Stomach (tissue), 9 donors: ENCODE measurements around the gene HIC2. TPM values are rescaled to one million over a fixed set of nuclear protein-coding genes. Genes with fewer than 3 reads are reported as not detected.

ENCODE experiments used
- DNase-seq, 2 donors: peaks; one replicate each; pipeline versions ENCODE4 v3.0.0 to v3.0.0-alpha.2; 2013 to 2019
- H3K27ac ChIP-seq, 5 donors: fragments of 200-600 bp in 4 of 5; sonication (generic) in 4 of 5; one replicate each; pipeline ENCODE4 v1.5.1; 2013 to 2019; ENCODE audit warnings: mild to moderate bottlenecking in 1 of 5, moderate library complexity in 1 of 5
- H3K27me3 ChIP-seq, 3 donors: fragments of 200-600 bp; sonication (generic); one replicate each; pipeline ENCODE4 v1.5.1; 2017 to 2019; ENCODE audit warnings: mixed run types in 1 of 3
- H3K36me3 ChIP-seq, 4 donors: fragments of 200-600 bp; sonication (generic); 1 replicate in 3 of 4; 2 replicates in 1 of 4; pipeline ENCODE4 v1.5.1; 2016 to 2019
- H3K4me1 ChIP-seq, 4 donors: fragments of 200-600 bp; sonication (generic); one replicate each; pipeline ENCODE4 v1.5.1; 2016 to 2019
- H3K4me3 ChIP-seq, 4 donors: fragments of 200-600 bp; sonication (generic) in 3 of 4; one replicate each; pipeline ENCODE4 v1.5.1; 2016 to 2019; ENCODE audit warnings: mild to moderate bottlenecking in 1 of 4
- H3K9me3 ChIP-seq, 4 donors: fragments of 200-600 bp; sonication (generic); one replicate each; pipeline ENCODE4 v1.5.1; 2016 to 2019
- EP300 ChIP-seq: sonication (generic); formaldehyde crosslinking; IDR thresholded peaks from one replicate; pipeline ENCODE4 v1.6.1; 2017; ENCODE audit warnings: antibody characterized with exemption
- POLR2A ChIP-seq, 4 donors: fragments of 450-650 bp; IDR thresholded peaks; one replicate each; pipeline ENCODE4 v1.6.1; 2016; ENCODE audit warnings: antibody characterized with exemption in 4 of 4, control low read depth in 2 of 4, mild to moderate bottlenecking in 1 of 4, moderate library complexity in 1 of 4
- POLR2AphosphoS5 ChIP-seq, 3 donors: sonication (generic); formaldehyde crosslinking; IDR thresholded peaks; one replicate each; pipeline ENCODE4 v1.6.1; 2016; ENCODE audit warnings: antibody characterized with exemption in 3 of 3
- WGBS, 5 donors: extraction: QIAGEN DNeasy Blood & Tissue Kit in 3 of 5; methylation state at CpG; one replicate each; pipeline versions ENCODE4 v1.1.5 to v1.1.7; 2013 to 2018; 5-methylcytosine and 5-hydroxymethylcytosine counted together
- intact Hi-C: fragments of 100-400 bp; cut with DNase I; formaldehyde crosslinking; loops from one replicate; pipeline ENCODE4 v1.15.1; 2023; ENCODE audit warnings: low total_unique reads
- polyA plus RNA-seq, 3 donors: library from polyadenylated mRNA; stranded (reverse); fragments of 200-250 nt; gene quantifications; one replicate each; pipeline ENCODE4 v1.2.3, GENCODE V29; 2013
- total RNA-seq, 5 donors: library from RNA; depleted of rRNA; stranded (reverse); fragments of >200 nt; gene quantifications; one replicate each; pipeline versions ENCODE4 v1.1.0 to v1.2.3, GENCODE V29; 2014 to 2016
- TF ChIP-seq, protein P1 (sequence below), 7 experiments: fragments of 450-650 bp in 4 of 7; fragments of 200-600 bp in 3 of 7; sonication (generic) in 3 of 7; IDR thresholded peaks; one replicate each; pipeline ENCODE4 v1.5.1; 2016 to 2019; ENCODE audit warnings: antibody characterized with exemption in 7 of 7, control low read depth in 2 of 7, mild to moderate bottlenecking in 1 of 7
- donor health status: healthy with polysubstance abuse.
- donor health status: Bipolar disorder and iron deficiency.
- donor health status: healthy.

The HIC2 gene
- total and polyA plus RNA-seq, 8 donors = 0.45 to 7.4 (median 3.2) TPM

DNA sequence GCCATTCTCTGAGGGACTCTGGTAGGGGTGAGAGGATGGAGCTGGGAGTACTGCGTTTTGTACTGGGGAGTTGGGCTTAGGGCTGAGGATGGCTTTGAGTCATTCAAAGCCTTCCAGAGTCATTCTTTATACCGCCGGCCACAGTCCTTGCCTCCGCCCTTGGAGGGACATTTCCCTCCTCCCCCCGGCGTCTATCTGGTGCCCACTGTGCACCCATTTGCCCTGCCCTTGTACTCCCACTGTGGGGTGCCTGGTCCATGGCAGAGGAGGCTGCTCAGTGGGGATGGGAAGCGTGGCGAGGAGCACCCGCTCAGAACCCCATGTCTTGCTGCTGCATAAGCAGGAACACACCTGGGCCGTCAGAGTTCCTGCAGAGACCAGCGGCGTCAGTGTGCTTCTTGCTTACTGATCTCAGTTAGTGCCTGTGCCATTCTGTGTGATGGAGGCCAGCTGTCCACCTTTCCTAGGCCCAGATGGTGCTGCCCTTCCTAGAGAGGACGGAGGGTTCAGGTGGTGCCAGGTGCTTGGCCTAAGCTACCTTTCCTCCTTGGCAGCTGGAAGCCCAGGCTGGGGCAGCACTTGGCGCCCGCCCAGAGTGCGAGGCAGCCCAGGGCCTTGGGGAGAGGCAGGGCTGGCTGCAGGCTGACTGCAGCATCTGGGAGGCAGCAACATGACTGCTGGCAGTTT lies 26.7 kb downstream of the HIC2 start:
- peaks cover 5 to 19% (median 18%) of the 10 kb centered on the region in 4 donors for H3K4me1 ChIP-seq
- WGBS, 5 donors = 56 to 79% (median 65%) methylated on average over 15 to 16 of the region's 16 CpGs
- no peaks in the 10 kb centered on the region for H3K9me3 ChIP-seq
- peak in 1 of 3 donors; percentile 27 for TF ChIP-seq POLR2AphosphoS5 (IDR thresholded peaks at IDR 0.05)
- TF ChIP-seq, protein P1, sequence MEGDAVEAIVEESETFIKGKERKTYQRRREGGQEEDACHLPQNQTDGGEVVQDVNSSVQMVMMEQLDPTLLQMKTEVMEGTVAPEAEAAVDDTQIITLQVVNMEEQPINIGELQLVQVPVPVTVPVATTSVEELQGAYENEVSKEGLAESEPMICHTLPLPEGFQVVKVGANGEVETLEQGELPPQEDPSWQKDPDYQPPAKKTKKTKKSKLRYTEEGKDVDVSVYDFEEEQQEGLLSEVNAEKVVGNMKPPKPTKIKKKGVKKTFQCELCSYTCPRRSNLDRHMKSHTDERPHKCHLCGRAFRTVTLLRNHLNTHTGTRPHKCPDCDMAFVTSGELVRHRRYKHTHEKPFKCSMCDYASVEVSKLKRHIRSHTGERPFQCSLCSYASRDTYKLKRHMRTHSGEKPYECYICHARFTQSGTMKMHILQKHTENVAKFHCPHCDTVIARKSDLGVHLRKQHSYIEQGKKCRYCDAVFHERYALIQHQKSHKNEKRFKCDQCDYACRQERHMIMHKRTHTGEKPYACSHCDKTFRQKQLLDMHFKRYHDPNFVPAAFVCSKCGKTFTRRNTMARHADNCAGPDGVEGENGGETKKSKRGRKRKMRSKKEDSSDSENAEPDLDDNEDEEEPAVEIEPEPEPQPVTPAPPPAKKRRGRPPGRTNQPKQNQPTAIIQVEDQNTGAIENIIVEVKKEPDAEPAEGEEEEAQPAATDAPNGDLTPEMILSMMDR (IDR thresholded peaks at IDR 0.05) = no peak
- no peak overlapping the region for H3K4me3 ChIP-seq
- peak overlapping the region in 2 of 5 donors; percentile 9 to 47 for H3K27ac ChIP-seq
- intact Hi-C loops = no loop called here
- H3K36me3 ChIP-seq = peaks cover 23 to 51% (median 36%) of the 10 kb centered on the region in 4 donors
- no peaks in the 10 kb centered on the region for H3K27me3 ChIP-seq
- DNase-seq = peak; percentile 20 to 80

GRCh38 chr22:21444701-21445436 lies 27.7 kb downstream of the HIC2 start:
- Histone ChIP-seq H3K36me3 (peaks cover 23 to 51% (median 38%) of the 10 kb centered on the region in 4 donors), H3K27me3 (no peaks in the 10 kb centered on the region), H3K4me3 (no peak overlapping the region), H3K27ac (no peak overlapping the region), H3K4me1 (peaks cover 5 to 19% (median 18%) of the 10 kb centered on the region in 4 donors), H3K9me3 (no peaks in the 10 kb centered on the region)
- DNase-seq = peak; percentile 7 to 22
- TF ChIP-seq POLR2A (IDR thresholded peaks at IDR 0.05) (no peak), EP300 (no peak), POLR2AphosphoS5 (IDR thresholded peaks at IDR 0.05) (no peak)
- TF ChIP-seq, protein P1 (IDR thresholded peaks at IDR 0.05) = no peak
- WGBS, 5 donors = 69 to 92% (median 89%) methylated on average over 15 to 35 of the region's 35 CpGs
- intact Hi-C loops = no loop called here

GRCh38 chr22:21445437-21446127 lies 28.4 kb downstream of the HIC2 start:
- 83 to 95% (median 94%) methylated on average over 9 to 27 of the region's 27 CpGs for WGBS, 5 donors
- Histone ChIP-seq H3K4me3 (no peak overlapping the region), H3K27me3 (no peaks in the 10 kb centered on the region), H3K9me3 (no peaks in the 10 kb centered on the region), H3K4me1 (peaks cover 5 to 19% (median 18%) of the 10 kb centered on the region in 4 donors), H3K36me3 (peaks cover 23 to 51% (median 38%) of the 10 kb centered on the region in 4 donors), H3K27ac (no peak overlapping the region)
- no peak for TF ChIP-seq EP300
- TF ChIP-seq, protein P1 (IDR thresholded peaks at IDR 0.05) = no peak
- no peak for TF ChIP-seq POLR2AphosphoS5 (IDR thresholded peaks at IDR 0.05)
- TF ChIP-seq POLR2A (IDR thresholded peaks at IDR 0.05) = no peak
- intact Hi-C loops = no loop called here
- peak in 1 of 2 donors; percentile 18 for DNase-seq

DNA sequence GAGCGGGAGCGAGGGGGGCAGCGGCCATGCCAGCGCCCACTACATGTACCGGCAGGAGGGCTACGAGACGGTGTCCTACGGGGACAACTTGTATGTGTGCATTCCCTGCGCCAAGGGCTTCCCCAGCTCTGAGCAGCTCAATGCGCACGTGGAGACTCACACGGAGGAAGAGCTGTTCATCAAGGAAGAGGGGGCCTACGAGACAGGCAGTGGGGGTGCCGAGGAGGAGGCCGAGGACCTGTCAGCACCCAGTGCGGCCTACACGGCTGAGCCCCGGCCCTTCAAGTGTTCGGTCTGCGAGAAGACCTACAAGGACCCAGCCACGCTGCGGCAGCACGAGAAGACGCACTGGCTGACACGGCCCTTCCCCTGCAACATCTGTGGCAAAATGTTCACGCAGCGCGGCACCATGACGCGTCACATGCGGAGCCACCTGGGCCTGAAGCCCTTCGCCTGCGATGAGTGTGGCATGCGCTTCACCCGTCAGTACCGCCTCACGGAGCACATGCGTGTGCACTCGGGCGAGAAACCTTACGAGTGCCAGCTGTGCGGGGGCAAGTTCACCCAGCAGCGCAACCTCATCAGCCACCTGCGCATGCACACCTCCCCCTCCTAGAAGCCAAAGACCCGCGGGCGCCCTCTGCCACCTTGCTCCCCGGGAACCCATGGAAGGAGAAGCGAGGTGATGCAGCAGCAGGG lies 29.1 kb downstream of the HIC2 start:
- Histone ChIP-seq H3K9me3 (no peaks in the 10 kb centered on the region), H3K27ac (no peak overlapping the region), H3K27me3 (no peaks in the 10 kb centered on the region), H3K4me3 (no peak overlapping the region), H3K36me3 (peaks cover 23 to 51% (median 38%) of the 10 kb centered on the region in 4 donors), H3K4me1 (peaks cover 5 to 19% (median 18%) of the 10 kb centered on the region in 4 donors)
- WGBS, 5 donors = 95 to 97% (median 96%) methylated on average over 31 to 49 of the region's 49 CpGs
- TF ChIP-seq POLR2AphosphoS5 (IDR thresholded peaks at IDR 0.05) (no peak), EP300 (no peak), POLR2A (IDR thresholded peaks at IDR 0.05) (no peak)
- TF ChIP-seq, protein P1 (IDR thresholded peaks at IDR 0.05) = no peak
- peak in 1 of 2 donors; percentile 18 for DNase-seq
- intact Hi-C loops = no loop called here
